Stimulated activated CD4-positive, alpha-beta T cell treated with anti-CD3 and anti-CD28 coated beads, Interleukin-1b, Interleukin-23, amount 100 ng/mL, for 4 hours (primary cell): ENCODE measurements around the gene BCO1.

Experiments
- DNase-seq, 2 donors: peaks; one replicate each; pipeline ENCODE4 v3.0.0-alpha.2; 2020; ENCODE audit warnings: low read depth in 2 of 2

Gene BCO1

GRCh38 chr16:81318711-81319110, 80.2 kb downstream of the BCO1 start:
- DNase-seq, result no peak

DNA sequence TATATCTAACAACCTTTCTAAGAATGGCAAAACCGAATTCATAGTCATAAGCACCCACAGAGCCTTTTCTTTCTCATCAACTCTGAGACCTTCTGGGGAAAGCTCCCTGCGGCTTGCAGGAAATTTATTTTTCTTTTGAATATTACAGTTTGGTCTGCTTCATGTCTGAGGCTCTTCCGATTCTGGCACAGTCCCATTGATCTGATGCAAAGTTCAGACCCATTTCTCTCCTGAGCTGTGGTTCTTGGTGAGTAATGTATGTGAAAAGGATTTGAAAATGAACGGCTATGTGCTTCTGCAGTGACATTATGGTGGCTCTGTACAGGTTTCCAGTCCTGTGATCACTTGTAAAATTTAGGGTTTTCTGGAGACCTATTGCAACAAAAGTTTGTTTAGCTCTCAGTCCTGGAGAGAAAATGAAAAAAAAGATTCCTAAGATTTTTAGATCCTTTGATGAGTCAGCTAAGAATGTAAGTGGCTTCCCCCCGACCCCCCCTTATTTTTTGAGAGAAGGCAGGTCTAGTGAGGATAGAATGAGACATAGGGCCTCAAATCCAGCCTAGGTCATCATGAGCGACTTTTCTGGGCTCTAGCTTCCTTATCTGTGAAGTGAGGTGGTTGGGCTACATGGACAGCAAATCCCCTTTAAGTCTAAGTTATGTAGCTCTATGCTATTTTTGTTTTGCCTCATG, 80.9 kb downstream of the BCO1 start:
- DNase-seq, result no peak

- no peak for DNase-seq
Observed at GRCh38 chr16:81321039-81321438, 82.5 kb downstream of the BCO1 start.

GRCh38 chr16:81321536-81321935, 83.0 kb downstream of the BCO1 start:
- no peak for DNase-seq

DNA sequence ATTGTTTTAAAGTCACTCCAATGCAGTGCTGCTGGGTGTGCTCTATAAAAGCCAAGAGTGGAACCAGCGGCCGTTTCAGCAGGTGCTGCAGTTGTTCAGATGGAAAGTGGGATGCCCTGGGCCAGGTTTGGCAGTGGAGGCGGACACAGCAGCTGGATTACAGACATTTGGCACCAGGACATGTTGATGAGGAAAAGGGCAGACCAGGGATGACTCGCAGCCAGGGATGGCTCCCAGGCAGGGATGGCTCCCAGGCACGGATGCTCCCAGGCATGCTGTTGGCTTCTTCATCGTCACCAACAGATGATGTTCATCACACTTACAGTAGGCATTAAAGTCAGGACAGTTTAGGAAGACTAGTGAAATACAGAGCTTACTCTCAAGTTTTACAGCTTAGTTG, 86.3 kb downstream of the BCO1 start:
- DNase-seq, result no peak

DNA sequence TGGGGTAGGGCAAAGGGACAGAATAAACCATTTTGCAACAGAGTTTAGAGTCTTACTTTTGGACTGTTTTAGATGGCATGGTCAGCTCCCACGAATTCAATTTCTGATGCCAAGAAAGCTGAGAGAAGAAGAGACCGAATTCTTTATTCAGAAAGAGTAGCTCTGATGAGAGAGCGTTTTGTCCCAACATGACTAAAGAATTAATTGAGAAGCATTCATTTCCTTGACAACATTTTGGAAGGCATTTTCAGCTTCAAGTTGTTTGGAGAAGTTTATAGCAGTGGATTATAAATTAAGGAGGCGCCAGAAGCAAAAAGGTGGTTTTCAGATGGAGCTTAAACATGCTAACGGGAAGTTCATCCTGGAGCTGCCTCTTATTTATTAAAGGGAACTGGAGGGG, 88.5 kb downstream of the BCO1 start:
- no peak for DNase-seq

GRCh38 chr16:81327447-81328196, 89.1 kb downstream of the BCO1 start:
- no peak for DNase-seq

- DNase-seq, result no peak
Observed at GRCh38 chr16:81329947-81330346, 91.5 kb downstream of the BCO1 start.

DNA sequence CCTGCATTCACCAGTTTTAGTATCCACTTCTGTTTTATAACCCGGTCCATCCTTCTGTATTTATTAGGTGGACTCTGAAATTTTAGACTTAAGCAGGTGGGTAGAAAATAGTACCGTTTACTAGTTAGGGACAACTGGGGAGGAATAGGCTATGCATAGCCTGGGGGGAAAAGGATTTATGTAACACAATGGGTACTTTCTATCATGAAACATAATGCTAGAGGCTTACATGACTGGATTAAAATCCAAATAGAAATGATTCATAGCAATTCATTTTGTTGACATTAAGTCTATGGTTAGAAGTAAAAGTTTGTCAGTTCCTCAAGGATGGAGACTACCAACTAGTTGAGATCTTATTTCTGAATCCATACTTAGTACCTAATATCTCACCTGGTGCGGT, 94.9 kb downstream of the BCO1 start:
- no peak for DNase-seq

DNA sequence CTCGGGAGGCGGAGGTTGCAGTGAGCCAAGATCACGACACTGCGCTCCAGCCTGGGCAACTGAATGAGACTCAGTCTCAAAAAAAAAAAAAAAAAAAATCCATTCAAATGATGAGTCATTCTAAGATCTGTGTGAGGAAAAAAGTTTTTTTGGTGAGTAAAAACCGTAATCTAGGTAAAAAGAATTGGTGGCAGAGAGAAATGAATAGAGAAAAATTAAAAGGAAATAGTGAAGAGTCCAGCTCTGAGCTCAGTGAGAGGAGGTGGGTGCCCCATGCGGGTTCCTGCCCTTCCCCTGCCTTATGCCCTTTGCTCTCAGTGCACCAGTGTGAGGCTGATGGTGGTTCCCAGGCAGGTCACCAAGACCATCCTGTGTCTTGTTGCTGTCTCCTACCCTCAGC, 97.2 kb downstream of the BCO1 start:
- no peak for DNase-seq

DNA sequence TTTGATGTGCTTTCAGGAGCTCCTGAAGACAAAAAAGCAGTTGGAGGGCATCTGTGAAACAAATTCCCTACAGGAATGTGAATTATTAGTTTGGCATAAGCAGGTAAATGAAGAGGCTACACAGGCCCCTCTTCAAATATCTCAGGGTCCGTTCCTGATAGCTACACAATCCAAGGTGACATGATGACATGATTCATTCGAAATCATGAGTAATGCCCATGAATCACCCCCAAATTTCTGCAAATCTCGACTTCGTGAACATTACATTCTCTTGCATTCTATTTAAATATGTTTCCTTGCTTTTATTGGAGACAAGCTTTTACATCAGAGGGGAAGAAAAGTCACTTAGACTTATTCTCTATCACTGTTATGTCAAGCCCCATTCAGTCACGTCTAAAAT, 98.6 kb downstream of the BCO1 start:
- DNase-seq, result no peak
